Skeletal muscle satellite cell (primary cell): Measurements from ENCODE around the gene TOP2A.

Experiments used
- H3K27me3 ChIP-seq: 2 replicates; pipeline ENCODE4 v1.7.0; 2013; ENCODE audit warnings: low read length; ENCODE audit not compliant: control insufficient read depth, insufficient read depth
- H3K36me3 ChIP-seq: 2 replicates; pipeline ENCODE4 v1.7.0; 2013; ENCODE audit warnings: mild to moderate bottlenecking, control low read depth, low read length; ENCODE audit not compliant: insufficient read depth
- H3K4me1 ChIP-seq: 2 replicates; pipeline ENCODE4 v1.7.0; 2013; ENCODE audit warnings: low read length; ENCODE audit not compliant: control insufficient read depth, insufficient read depth
- H3K4me2 ChIP-seq: 2 replicates; pipeline ENCODE4 v1.7.0; 2013; ENCODE audit warnings: mild to moderate bottlenecking, low read length
- H3K4me3 ChIP-seq: 2 replicates; pipeline ENCODE4 v1.7.0; 2013; ENCODE audit warnings: low read length
- H3K9ac ChIP-seq: 2 replicates; pipeline ENCODE4 v1.7.0; 2013; ENCODE audit warnings: mild to moderate bottlenecking, low read depth, low read length, moderate library complexity
- H3K9me3 ChIP-seq: replicated peaks from 2 replicates; pipeline ENCODE4 v1.7.0; 2013; ENCODE audit warnings: mild to moderate bottlenecking, control low read depth, low read length

TOP2A gene

DNA sequence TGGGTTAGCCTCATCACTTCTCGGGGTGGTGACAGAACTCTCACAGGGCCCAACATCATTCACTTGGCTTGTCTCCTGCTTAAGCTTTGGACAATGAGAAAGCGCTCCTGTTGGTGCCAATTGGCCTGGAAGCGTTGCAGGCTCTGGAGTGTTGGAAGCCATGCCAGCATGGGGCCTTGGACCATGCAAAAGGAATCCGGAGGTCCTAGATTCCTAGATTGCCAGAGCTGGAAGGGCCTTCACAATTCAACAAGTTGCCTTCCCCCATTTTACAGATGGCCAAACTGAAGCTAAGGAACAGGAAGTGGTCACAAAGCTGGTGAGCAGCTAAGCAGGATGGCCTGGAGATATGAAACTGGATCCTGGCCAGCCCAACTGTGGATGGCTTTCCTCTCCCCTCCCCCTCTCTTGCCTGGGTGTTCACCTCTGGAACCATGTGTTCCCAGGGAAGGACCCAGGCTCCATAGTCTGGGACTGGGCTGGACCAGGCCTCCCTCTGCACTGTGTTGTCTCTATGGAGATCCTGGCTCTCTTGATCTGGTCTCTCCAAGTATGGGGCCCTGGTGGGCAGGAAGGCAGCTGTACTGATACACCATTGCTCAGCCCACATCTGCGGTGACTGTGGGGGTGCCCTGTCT, 19.5 kb upstream of the TOP2A start:
- H3K36me3 ChIP-seq, result no peaks in the 10 kb centered on the region
- no peak overlapping the region for H3K9ac ChIP-seq
- H3K9me3 ChIP-seq, result no peaks in the 10 kb centered on the region
- H3K27me3 ChIP-seq, result no peaks in the 10 kb centered on the region
- peaks cover 16% of the 10 kb centered on the region for H3K4me1 ChIP-seq
- no peak overlapping the region for H3K4me2 ChIP-seq
- H3K4me3 ChIP-seq, result no peak overlapping the region

DNA sequence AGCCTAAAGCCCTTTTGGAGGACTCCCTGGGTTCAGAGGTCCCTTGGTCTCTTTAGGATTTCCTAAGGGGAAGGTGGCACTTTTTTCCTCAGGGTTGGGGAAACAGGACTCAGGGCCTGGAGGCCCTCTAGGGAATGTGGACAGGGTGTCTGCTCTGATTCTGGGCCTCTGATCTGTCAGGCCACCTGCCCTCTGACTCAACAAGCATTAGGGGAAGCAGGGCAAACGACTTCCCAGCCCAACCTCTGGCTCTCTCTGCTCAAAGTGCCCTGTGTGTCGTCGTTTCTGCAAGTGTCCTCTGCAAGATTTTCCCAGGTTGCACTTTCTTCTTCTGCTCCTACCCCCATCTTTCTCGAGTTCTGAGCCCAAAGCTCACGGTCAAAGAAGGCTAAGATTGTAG, 18.9 kb upstream of the TOP2A start:
- no peak overlapping the region for H3K9ac ChIP-seq
- no peak overlapping the region for H3K4me3 ChIP-seq
- no peak overlapping the region for H3K4me2 ChIP-seq
- no peaks in the 10 kb centered on the region for H3K27me3 ChIP-seq
- H3K9me3 ChIP-seq, result no peaks in the 10 kb centered on the region
- no peaks in the 10 kb centered on the region for H3K36me3 ChIP-seq
- H3K4me1 ChIP-seq, result peaks cover 16% of the 10 kb centered on the region

DNA sequence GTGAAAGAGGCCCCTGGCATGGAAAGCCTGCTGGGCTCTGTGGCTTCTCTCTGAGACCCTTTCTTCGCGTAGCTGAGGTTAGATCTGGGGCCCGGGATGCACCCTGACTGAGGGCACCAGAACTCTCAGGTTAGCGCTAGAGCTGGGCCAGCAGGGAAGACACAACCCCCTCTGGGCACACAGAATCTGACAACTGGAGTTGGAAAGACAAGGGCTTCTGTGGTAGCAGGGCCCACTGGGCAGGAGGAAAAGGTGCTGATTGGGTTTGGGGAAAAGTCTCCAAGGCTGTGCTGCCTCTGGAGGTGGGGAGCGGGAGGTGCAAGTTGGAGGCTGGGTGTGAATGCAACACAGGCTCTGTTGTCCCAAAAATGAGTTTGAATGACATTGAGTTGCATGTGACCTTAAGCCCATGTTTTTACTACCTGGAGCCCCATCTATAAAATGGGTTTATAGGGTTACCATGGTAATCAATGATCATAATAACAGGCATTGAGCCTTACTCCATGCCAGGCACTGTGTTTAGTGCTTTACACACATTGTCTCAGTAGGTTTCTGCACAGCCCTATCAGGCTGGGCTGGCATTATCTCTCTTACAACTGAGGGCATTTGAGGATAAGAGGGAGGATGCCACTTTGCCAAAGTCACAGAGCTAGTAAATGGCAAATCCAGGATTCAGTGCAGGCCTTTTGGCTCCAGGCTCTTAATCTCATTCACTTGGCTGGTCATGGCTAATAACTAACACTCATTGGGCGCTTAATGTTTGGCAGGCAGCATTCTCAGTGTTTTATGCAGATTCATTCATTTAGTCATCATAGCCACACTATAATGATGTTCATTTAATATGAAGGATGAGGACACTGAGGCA, 16.1 kb upstream of the TOP2A start:
- Histone ChIP-seq H3K36me3 (no peaks in the 10 kb centered on the region), H3K4me3 (no peak overlapping the region), H3K4me1 (peaks cover 16% of the 10 kb centered on the region), H3K9me3 (no peaks in the 10 kb centered on the region), H3K27me3 (no peaks in the 10 kb centered on the region), H3K9ac (no peak overlapping the region), H3K4me2 (no peak overlapping the region)

DNA sequence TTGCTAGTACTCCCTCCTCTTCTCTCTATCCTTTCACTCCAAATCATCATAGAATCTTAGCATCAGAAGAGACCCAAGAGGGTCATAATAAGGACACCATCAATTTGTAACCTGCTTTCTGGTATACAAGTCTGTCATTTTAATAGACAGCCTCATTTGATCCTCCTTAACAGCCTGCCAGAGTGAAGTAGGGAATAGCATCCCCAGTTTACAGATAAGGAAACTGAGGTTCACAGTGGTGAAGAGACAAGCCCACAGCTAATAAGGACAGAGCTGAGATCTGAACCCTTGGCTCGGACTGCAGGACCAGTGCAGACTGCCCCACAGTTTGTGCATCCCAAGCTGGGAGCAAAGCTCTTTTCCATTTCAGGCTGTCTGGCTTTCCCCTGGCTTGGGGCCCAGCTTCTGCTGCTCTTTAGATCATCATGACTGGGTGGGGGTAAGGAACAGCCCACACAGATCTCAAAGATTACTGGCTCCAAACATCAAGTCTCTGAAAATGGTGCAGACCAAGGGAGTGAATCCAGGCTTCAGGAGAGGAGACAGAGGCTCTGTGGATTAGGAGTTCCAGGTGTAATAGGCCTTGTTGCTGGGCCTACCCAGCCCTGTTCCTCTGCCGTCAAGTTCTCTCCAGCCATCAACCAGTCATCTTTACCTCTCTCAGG, 15.3 kb upstream of the TOP2A start:
- Histone ChIP-seq H3K4me2 (no peak overlapping the region), H3K9me3 (no peaks in the 10 kb centered on the region)

DNA sequence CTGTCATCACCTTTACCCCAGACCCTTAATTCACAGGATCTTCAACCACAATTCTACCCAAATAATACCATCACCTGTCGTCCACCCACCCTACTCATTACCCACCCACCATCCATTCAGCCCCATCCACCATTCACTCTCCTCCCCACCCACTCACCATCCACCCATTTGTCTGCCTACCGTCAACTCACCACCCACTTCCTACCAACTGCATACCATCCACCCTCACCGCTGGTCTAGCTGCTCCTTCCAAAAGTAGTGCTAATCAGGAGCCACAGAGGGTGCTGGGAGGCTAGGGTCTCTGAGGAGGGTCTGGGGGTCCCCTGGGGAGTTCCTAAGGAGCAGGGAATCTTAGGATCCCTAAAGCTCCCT, 13.5 kb upstream of the TOP2A start:
- Histone ChIP-seq H3K9ac (no peak overlapping the region), H3K27me3 (no peaks in the 10 kb centered on the region), H3K4me2 (no peak overlapping the region), H3K36me3 (no peaks in the 10 kb centered on the region), H3K9me3 (no peaks in the 10 kb centered on the region), H3K4me3 (no peak overlapping the region), H3K4me1 (peaks cover 5% of the 10 kb centered on the region)

More for the DNA sequence above, 15.3 kb upstream of the TOP2A start:
- Histone ChIP-seq H3K36me3 (no peaks in the 10 kb centered on the region), H3K4me3 (no peak overlapping the region), H3K4me1 (peaks cover 16% of the 10 kb centered on the region), H3K27me3 (no peaks in the 10 kb centered on the region), H3K9ac (no peak overlapping the region)

DNA sequence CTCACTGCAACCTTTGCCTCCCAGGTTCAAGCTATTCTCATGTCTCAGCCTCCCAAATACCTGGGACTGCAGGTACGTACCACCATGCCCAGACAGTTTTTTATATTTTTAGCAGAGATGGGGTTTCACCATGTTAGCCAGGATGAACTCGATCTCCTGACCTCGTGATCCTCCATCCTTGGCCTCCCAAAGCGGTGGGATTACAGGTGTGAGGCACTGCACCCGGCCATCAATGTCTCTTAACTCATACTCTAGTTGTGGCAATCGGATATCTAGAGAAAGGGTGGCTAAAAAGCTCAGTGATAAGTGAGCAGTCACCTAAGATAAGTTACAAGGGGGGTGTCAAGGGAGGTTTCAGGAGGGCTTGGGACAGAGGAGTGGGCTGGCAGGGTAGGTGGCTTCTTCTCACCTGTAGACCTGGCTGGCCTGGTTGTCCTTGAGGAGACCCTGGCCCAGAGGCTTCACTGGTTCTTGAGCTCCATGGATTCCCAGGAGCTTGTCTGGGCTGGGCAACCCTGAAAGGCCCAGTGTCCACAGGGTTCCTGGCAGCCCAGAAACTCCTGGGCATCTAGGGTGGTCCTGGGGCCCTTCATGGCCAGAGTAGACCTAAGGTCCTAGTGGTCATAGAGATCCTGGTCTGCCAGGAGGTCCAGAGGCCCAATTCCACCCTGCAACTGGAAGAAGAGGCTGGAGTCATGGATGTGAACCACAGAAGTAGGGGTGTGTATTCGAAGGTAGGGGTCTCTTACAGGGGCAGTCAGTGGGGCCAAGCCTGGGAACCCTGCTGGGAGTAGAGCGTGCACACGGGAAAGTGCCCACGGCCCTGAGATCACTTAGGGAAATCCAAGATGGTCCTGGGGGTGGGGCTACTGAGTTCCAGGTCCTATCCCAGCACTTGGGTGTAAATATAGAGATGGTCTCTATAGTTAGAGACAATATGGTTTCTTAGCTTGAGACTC, 12.9 kb upstream of the TOP2A start:
- no peak overlapping the region for H3K9ac ChIP-seq
- no peaks in the 10 kb centered on the region for H3K36me3 ChIP-seq
- no peak overlapping the region for H3K4me3 ChIP-seq
- H3K4me2 ChIP-seq, result no peak overlapping the region
- peaks cover 5% of the 10 kb centered on the region for H3K4me1 ChIP-seq
- no peaks in the 10 kb centered on the region for H3K9me3 ChIP-seq
- H3K27me3 ChIP-seq, result no peaks in the 10 kb centered on the region

DNA sequence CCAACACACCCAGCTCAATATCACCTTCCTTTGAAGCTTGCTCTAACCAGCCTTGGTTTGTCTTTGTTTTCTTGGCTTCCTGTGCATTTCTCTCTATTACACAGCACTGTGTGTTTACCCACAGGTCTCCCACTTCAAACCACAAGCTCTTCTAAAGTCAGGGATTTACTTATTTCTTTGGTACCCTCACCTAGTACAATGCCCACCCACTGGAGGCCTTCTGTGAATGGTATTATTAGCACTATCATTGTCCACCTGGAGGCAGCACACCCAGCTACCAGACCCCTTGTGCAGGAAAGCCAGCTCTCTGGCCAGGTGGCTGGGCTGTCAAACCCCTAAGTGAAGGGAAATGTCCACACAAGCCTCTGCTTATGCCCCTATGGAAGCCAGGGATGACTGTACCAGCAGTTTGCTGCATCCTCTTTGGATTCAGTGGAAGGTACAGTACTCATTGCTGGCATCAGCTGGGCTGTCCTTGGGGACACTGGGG, 9.4 kb upstream of the TOP2A start:
- no peak overlapping the region for H3K4me2 ChIP-seq
- no peak overlapping the region for H3K4me3 ChIP-seq
- H3K36me3 ChIP-seq, result no peaks in the 10 kb centered on the region
- H3K4me1 ChIP-seq, result no peaks in the 10 kb centered on the region
- no peak overlapping the region for H3K9ac ChIP-seq
- no peaks in the 10 kb centered on the region for H3K9me3 ChIP-seq
- no peaks in the 10 kb centered on the region for H3K27me3 ChIP-seq

DNA sequence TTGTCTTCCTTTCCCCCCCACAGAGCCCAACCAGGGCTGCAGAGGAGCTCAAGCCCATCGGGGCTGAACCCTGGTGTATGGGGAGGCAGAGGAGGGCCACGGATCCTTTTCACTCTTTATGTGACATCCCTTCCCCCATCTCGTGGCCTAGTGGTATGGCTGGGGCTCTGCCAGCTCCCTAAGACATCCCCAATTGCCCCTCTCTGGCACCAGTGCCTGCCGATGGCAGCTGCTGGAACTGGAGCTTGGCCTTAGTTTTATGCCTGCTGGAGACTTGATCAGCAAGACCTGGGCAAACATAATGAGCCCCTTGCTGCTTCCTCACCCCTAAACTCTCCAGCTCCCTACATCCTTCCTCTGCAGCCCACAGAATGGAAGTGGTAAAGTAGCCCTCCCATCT, 8.0 kb upstream of the TOP2A start:
- Histone ChIP-seq H3K9me3 (no peaks in the 10 kb centered on the region), H3K4me1 (no peaks in the 10 kb centered on the region), H3K36me3 (no peaks in the 10 kb centered on the region), H3K4me3 (no peak overlapping the region), H3K9ac (no peak overlapping the region), H3K27me3 (no peaks in the 10 kb centered on the region), H3K4me2 (no peak overlapping the region)

DNA sequence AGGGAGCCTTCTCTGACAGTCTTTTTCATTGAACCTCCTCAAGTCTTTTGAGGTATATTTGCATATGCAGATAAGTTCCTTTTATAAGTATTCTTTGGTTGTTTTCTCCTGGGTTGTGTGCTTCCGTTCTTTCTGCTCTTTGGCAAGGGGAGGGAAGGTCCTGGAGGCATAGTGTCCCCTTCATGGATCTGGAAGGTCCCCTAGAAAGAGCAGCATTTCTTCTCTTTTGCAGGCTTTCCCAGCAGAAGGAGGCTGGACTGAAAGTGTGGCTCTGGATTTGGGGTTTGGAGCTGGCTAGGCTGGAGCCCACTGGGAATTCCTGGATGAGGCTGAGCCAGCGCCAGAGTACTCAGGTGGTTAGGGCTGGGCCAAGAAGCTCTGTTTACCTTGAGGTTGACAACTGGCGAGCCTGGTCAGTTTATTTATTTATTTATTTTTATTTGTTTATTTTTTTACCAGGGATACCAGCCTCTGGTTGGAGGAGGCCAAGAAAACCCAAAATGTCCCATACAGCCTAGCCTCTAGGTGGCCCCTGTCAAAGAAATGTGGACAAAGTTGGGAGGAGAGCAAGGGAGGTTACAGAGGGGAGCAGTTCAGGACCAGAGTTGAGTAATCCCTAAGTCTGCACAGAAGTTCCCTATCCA, 5.4 kb upstream of the TOP2A start:
- no peaks in the 10 kb centered on the region for H3K27me3 ChIP-seq
- no peaks in the 10 kb centered on the region for H3K9me3 ChIP-seq
- no peak overlapping the region for H3K9ac ChIP-seq
- H3K4me2 ChIP-seq, result no peak overlapping the region
- no peaks in the 10 kb centered on the region for H3K36me3 ChIP-seq
- peaks cover 7% of the 10 kb centered on the region for H3K4me1 ChIP-seq
- no peak overlapping the region for H3K4me3 ChIP-seq

DNA sequence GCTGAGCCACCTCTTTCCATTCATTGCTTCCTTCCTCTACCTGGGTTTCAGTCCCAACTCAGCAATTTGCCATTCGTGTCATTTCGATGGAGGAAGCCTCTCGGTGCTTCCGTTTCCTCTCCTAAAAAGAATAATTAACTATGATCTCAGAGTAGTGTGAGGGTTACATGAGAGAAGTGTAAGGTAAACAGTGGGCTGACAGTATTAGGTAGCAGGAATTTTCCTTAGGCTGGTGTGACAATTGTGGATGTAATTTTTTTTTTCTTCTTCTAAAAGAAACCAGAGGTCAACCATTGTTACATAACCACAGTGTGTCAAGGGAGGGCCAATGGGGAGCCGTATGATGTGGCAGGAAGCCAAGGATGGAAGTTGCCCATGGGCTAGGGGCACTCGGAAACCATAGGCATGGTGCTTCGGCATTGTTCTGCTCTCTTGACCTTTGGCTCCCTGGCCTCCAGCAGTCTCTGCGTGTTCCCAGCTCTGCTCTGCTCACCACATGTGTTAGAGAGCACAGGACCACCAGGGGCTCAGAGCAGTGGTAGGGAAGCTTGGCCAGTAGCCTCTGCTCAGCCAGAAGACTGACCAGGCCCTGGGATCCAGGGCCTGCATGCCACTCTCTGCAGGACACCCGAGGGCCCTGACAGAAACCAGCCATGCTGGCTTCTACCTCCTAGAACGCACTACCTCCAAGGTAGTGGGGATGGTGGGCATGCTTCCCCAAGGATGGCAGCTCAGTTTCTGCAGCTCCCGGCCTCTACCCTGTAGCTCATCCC, 2.0 kb upstream of the TOP2A start:
- no peaks in the 10 kb centered on the region for H3K36me3 ChIP-seq
- no peak overlapping the region for H3K4me2 ChIP-seq
- no peak overlapping the region for H3K9ac ChIP-seq
- no peak overlapping the region for H3K4me3 ChIP-seq
- no peaks in the 10 kb centered on the region for H3K27me3 ChIP-seq
- H3K9me3 ChIP-seq, result no peaks in the 10 kb centered on the region
- H3K4me1 ChIP-seq, result peaks cover 15% of the 10 kb centered on the region
